Stimulated activated CD8-positive, alpha-beta memory T cell treated with anti-CD3 and anti-CD28 coated beads, Interleukin-4, amount 100 ng/mL, for 24 hours (primary cell): Measurements from ENCODE around the gene TSPAN15.

Experiments
- DNase-seq: peaks from one replicate; pipeline ENCODE4 v3.0.0-alpha.2; 2020; ENCODE audit warnings: low read depth

TSPAN15 gene

GRCh38 chr10:69553328-69553727, 102.1 kb downstream of the TSPAN15 start:
- DNase-seq = no peak

- DNase-seq = no peak
Observed at GRCh38 chr10:69554611-69555010, 103.3 kb downstream of the TSPAN15 start.
